Stimulated activated CD8-positive, alpha-beta memory T cell treated with anti-CD3 and anti-CD28 coated beads, Interleukin-4, amount 100 ng/mL, for 48 hours (primary cell): ENCODE results near the gene ADAM11.

ENCODE experiments used
- DNase-seq: peaks from one replicate; pipeline ENCODE4 v3.0.0-alpha.2; 2020

Gene ADAM11

GRCh38 chr17:44759086-44759915 is 513 bp downstream of the ADAM11 start:
- DNase-seq, result no peak

GRCh38 chr17:44759916-44760243 is 1.1 kb downstream of the ADAM11 start:
- DNase-seq, result no peak

GRCh38 chr17:44760474-44761308 is 1.9 kb downstream of the ADAM11 start:
- no peak for DNase-seq

GRCh38 chr17:44761932-44762810 is 3.4 kb downstream of the ADAM11 start:
- DNase-seq, result no peak

GRCh38 chr17:44763170-44763569 is 4.4 kb downstream of the ADAM11 start:
- no peak for DNase-seq

- DNase-seq, result no peak
Observed at GRCh38 chr17:44765965-44766364, 7.2 kb downstream of the ADAM11 start.

GRCh38 chr17:44766409-44767038 is 7.7 kb downstream of the ADAM11 start:
- DNase-seq, result no peak

- no peak for DNase-seq
Observed at GRCh38 chr17:44767493-44767892, 8.7 kb downstream of the ADAM11 start.

- DNase-seq, result no peak
Observed at GRCh38 chr17:44768505-44769142, 9.8 kb downstream of the ADAM11 start.

GRCh38 chr17:44769230-44769629 is 10.4 kb downstream of the ADAM11 start:
- no peak for DNase-seq

GRCh38 chr17:44769647-44770084 is 10.9 kb downstream of the ADAM11 start:
- no peak for DNase-seq

- DNase-seq, result no peak
Observed at GRCh38 chr17:44770166-44770925, 11.6 kb downstream of the ADAM11 start.

- no peak for DNase-seq
Observed at GRCh38 chr17:44772308-44773045, 13.7 kb downstream of the ADAM11 start.

- DNase-seq, result no peak
Observed at GRCh38 chr17:44773140-44773539, 14.4 kb downstream of the ADAM11 start.

GRCh38 chr17:44774271-44775135 is 15.7 kb downstream of the ADAM11 start:
- peak; percentile 98 for DNase-seq

- peak; percentile 99 for DNase-seq
Observed at GRCh38 chr17:44775136-44775837, 16.5 kb downstream of the ADAM11 start.

- DNase-seq, result no peak
Observed at GRCh38 chr17:44775838-44776621, 17.2 kb downstream of the ADAM11 start.
